ENCODE data around the gene PAPOLG. TPM values are rescaled to one million over a fixed set of nuclear protein-coding genes. Genes with fewer than 3 reads are reported as not detected.

PAPOLG gene
- total RNA-seq, 3 donors from 2014 or later (not counting 1 experiment from before 2014, with no cell fraction given) = 19.6 to 25.4 (median 19.8) TPM

GRCh38 chr2:60738679-60739078 lies 17.4 kb upstream of the PAPOLG start:
- Histone ChIP-seq H3K36me3 (ENCODE audit: control insufficient read depth, insufficient read depth, low read length) (no peaks in the 10 kb centered on the region), H3K9me3 (ENCODE audit: control insufficient read depth, insufficient read depth, low read length) (no peaks in the 10 kb centered on the region), H3K27ac (ENCODE audit: low read length) (no peak overlapping the region), H3K4me1 (ENCODE audit: control insufficient read depth, insufficient read depth, low read length) (peaks cover 3% of the 10 kb centered on the region), H3K4me3 (ENCODE audit: low read length) (no peak overlapping the region), H3K27me3 (ENCODE audit: control insufficient read depth, insufficient read depth, low read length) (peaks cover 2% of the 10 kb centered on the region)
- no peaks in the 10 kb centered on the region for H3K36me3 Mint-ChIP-seq
- no peak overlapping the region for H3K4me3 Mint-ChIP-seq
- no peaks in the 10 kb centered on the region for H3K9me3 Mint-ChIP-seq
- no peak overlapping the region for H3K27ac Mint-ChIP-seq
- ATAC-seq (no peak), DNase-seq (no peak)
- WGBS (ENCODE audit: insufficient coverage) = 81% methylated on average over 3 of the region's 3 CpGs
- peaks cover 16 to 25% of the 10 kb centered on the region in 2 donors for H3K27me3 Mint-ChIP-seq (ENCODE audit: low read depth in 2 of 2)
- peaks cover 7 to 8% of the 10 kb centered on the region in 2 donors for H3K4me1 Mint-ChIP-seq
- no peak for TF ChIP-seq CTCF (IDR thresholded peaks at IDR 0.05)
- intact Hi-C loops (cut with micrococcal nuclease) = no loop called here

GRCh38 chr2:60739156-60739555 lies 16.9 kb upstream of the PAPOLG start:
- 95% methylated on average over 6 of the region's 6 CpGs for WGBS (ENCODE audit: insufficient coverage)
- no peaks in the 10 kb centered on the region for H3K9me3 Mint-ChIP-seq
- Histone ChIP-seq H3K4me1 (ENCODE audit: control insufficient read depth, insufficient read depth, low read length) (peaks cover 3% of the 10 kb centered on the region), H3K36me3 (ENCODE audit: control insufficient read depth, insufficient read depth, low read length) (no peaks in the 10 kb centered on the region), H3K27me3 (ENCODE audit: control insufficient read depth, insufficient read depth, low read length) (peaks cover 2% of the 10 kb centered on the region), H3K4me3 (ENCODE audit: low read length) (no peak overlapping the region), H3K9me3 (ENCODE audit: control insufficient read depth, insufficient read depth, low read length) (no peaks in the 10 kb centered on the region), H3K27ac (ENCODE audit: low read length) (no peak overlapping the region)
- TF ChIP-seq CTCF (IDR thresholded peaks at IDR 0.05) = no peak
- peaks cover 12 to 13% of the 10 kb centered on the region in 2 donors for H3K4me1 Mint-ChIP-seq
- H3K4me3 Mint-ChIP-seq = no peak overlapping the region
- no peak for DNase-seq
- peaks cover 15 to 23% of the 10 kb centered on the region in 2 donors for H3K27me3 Mint-ChIP-seq (ENCODE audit: low read depth in 2 of 2)
- ATAC-seq = no peak
- intact Hi-C loops (cut with micrococcal nuclease) = no loop called here
- no peaks in the 10 kb centered on the region for H3K36me3 Mint-ChIP-seq
- H3K27ac Mint-ChIP-seq = no peak overlapping the region

DNA sequence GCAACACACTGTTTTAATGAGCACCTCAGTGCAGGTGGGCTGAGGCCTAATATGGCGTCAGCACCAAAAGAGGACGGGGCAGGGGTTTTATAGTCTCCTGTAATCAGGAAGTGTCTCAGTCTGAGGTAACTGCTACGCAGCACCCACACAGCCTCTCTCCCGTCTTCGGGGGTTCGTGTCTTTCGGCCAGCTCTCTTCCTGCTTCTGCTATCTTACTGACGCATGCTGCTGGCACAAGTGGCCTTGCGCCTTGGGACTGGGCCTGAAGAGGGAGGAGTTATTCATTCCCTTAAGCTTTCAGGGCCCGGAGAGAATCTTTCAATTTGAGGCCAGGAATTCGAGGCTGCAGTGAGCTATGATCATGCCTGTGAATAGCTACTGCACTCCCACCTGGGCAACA lies 14.5 kb upstream of the PAPOLG start:
- Mint-ChIP-seq H3K36me3 (no peaks in the 10 kb centered on the region), H3K4me3 (no peak overlapping the region), H3K27me3 (ENCODE audit: low read depth in 2 of 2) (peaks cover 0 to 11% of the 10 kb centered on the region in 2 donors), H3K4me1 (peaks cover 24 to 26% of the 10 kb centered on the region in 2 donors), H3K27ac (no peak overlapping the region), H3K9me3 (no peaks in the 10 kb centered on the region)
- intact Hi-C loops (cut with micrococcal nuclease) = no loop called here
- 90% methylated on average over 11 of the region's 11 CpGs for WGBS (ENCODE audit: insufficient coverage)
- TF ChIP-seq CTCF (IDR thresholded peaks at IDR 0.05) = no peak
- H3K36me3 ChIP-seq (ENCODE audit: control insufficient read depth, insufficient read depth, low read length) = no peaks in the 10 kb centered on the region
- no peak for DNase-seq
- peaks cover 18% of the 10 kb centered on the region for H3K4me1 ChIP-seq (ENCODE audit: control insufficient read depth, insufficient read depth, low read length)
- H3K4me3 ChIP-seq (ENCODE audit: low read length) = no peak overlapping the region
- H3K27me3 ChIP-seq (ENCODE audit: control insufficient read depth, insufficient read depth, low read length) = no peaks in the 10 kb centered on the region
- H3K27ac ChIP-seq (ENCODE audit: low read length) = no peak overlapping the region
- H3K9me3 ChIP-seq (ENCODE audit: control insufficient read depth, insufficient read depth, low read length) = no peaks in the 10 kb centered on the region
- ATAC-seq = no peak

GRCh38 chr2:60742419-60742818 lies 13.6 kb upstream of the PAPOLG start:
- peaks cover 0 to 6% of the 10 kb centered on the region in 2 donors for H3K27me3 Mint-ChIP-seq (ENCODE audit: low read depth in 2 of 2)
- Histone ChIP-seq H3K36me3 (ENCODE audit: control insufficient read depth, insufficient read depth, low read length) (no peaks in the 10 kb centered on the region), H3K9me3 (ENCODE audit: control insufficient read depth, insufficient read depth, low read length) (no peaks in the 10 kb centered on the region), H3K27me3 (ENCODE audit: control insufficient read depth, insufficient read depth, low read length) (no peaks in the 10 kb centered on the region), H3K27ac (ENCODE audit: low read length) (no peak overlapping the region), H3K4me3 (ENCODE audit: low read length) (no peak overlapping the region), H3K4me1 (ENCODE audit: control insufficient read depth, insufficient read depth, low read length) (peaks cover 20% of the 10 kb centered on the region)
- no peak overlapping the region for H3K27ac Mint-ChIP-seq
- peaks cover 26 to 31% of the 10 kb centered on the region in 2 donors for H3K4me1 Mint-ChIP-seq
- H3K36me3 Mint-ChIP-seq = no peaks in the 10 kb centered on the region
- H3K9me3 Mint-ChIP-seq = no peaks in the 10 kb centered on the region
- TF ChIP-seq CTCF (IDR thresholded peaks at IDR 0.05) = no peak
- H3K4me3 Mint-ChIP-seq = no peak overlapping the region
- ATAC-seq = no peak
- WGBS (ENCODE audit: insufficient coverage) = 97% methylated on average over 2 of the region's 4 CpGs
- DNase-seq = no peak
- intact Hi-C loops (cut with micrococcal nuclease) = no loop called here
